H4 (cell line): ENCODE measurements around the gene TRIM74. TPM values are rescaled to one million over a fixed set of nuclear protein-coding genes. Genes with fewer than 3 reads are reported as not detected.
A peak's percentile ranks its signal among the peaks of the same experiment; 100 is the strongest.
"Not testable (repeated sequence)": the region's sequence is repeated elsewhere in the genome, so short reads cannot be mapped to it uniquely, and the experiment has no call there.

Experiments
- DNase-seq: peaks from one replicate; pipeline ENCODE4 v3.0.0-alpha.2; 2015; ENCODE audit warnings: low spot score
- total RNA-seq: library from RNA; depleted of rRNA; stranded (reverse); fragments of >200 nt; shearing (Covaris generic); gene quantifications from 2 replicates; pipeline ENCODE4 v1.2.3, GENCODE V29; 2014

Gene TRIM74
- total RNA-seq, 1 experiment from 2014 or later = not detected

- DNase-seq = not testable (repeated sequence)
Measured at GRCh38 chr7:72960029-72960428, 9.2 kb downstream of the TRIM74 start.

- not testable (repeated sequence) for DNase-seq
Measured at GRCh38 chr7:72954563-72955198, 14.6 kb downstream of the TRIM74 start.

GRCh38 chr7:72953901-72954562 is 15.2 kb downstream of the TRIM74 start:
- not testable (repeated sequence) for DNase-seq

- DNase-seq = not testable (repeated sequence)
Measured at GRCh38 chr7:72950432-72950831, 18.8 kb downstream of the TRIM74 start.

- DNase-seq = peak; percentile 3
Measured at GRCh38 chr7:72949686-72950085, 19.6 kb downstream of the TRIM74 start.

- DNase-seq = not testable (repeated sequence)
Measured at GRCh38 chr7:72949276-72949675, 20.0 kb downstream of the TRIM74 start.

GRCh38 chr7:72948714-72949113 is 20.6 kb downstream of the TRIM74 start:
- not testable (repeated sequence) for DNase-seq

- DNase-seq = not testable (repeated sequence)
Measured at GRCh38 chr7:72946130-72946745, 23.0 kb downstream of the TRIM74 start.

GRCh38 chr7:72945597-72945996 is 23.7 kb downstream of the TRIM74 start:
- DNase-seq = not testable (repeated sequence)

GRCh38 chr7:72944937-72945336 is 24.3 kb downstream of the TRIM74 start:
- not testable (repeated sequence) for DNase-seq

GRCh38 chr7:72942956-72943355 is 26.3 kb downstream of the TRIM74 start:
- not testable (repeated sequence) for DNase-seq

GRCh38 chr7:72942022-72942705 is 27.1 kb downstream of the TRIM74 start:
- DNase-seq = not testable (repeated sequence)

GRCh38 chr7:72928216-72928615 is 41.0 kb downstream of the TRIM74 start:
- not testable (repeated sequence) for DNase-seq

- not testable (repeated sequence) for DNase-seq
Measured at GRCh38 chr7:72927791-72928190, 41.5 kb downstream of the TRIM74 start.

- DNase-seq = no peak
Measured at GRCh38 chr7:72925546-72926120, 43.6 kb downstream of the TRIM74 start.

- DNase-seq = peak; percentile 88
Measured at GRCh38 chr7:72924733-72925545, 44.3 kb downstream of the TRIM74 start, which contains the start of gene POM121. POM121 (plus strand) TSS chr7:72925095; CDS start chr7:72925122, 27 bp downstream.

- DNase-seq = no peak
Measured at GRCh38 chr7:72924386-72924732, 44.9 kb downstream of the TRIM74 start.

- DNase-seq = no peak
Measured at GRCh38 chr7:72919256-72919775, 50.0 kb downstream of the TRIM74 start.

- DNase-seq = peak; percentile 47
Measured at GRCh38 chr7:72914756-72915525, 54.3 kb downstream of the TRIM74 start.

- not testable (repeated sequence) for DNase-seq
Measured at GRCh38 chr7:72913750-72914149, 55.5 kb downstream of the TRIM74 start.
